Measurements from ENCODE around the gene FXN. TPM values are rescaled to one million over a fixed set of nuclear protein-coding genes. Genes with fewer than 3 reads are reported as not detected.

FXN gene
- polyA plus RNA-seq, 3 donors, result 9.1 to 27.3 (median 15.9) TPM

- Histone ChIP-seq H3K79me2 (ENCODE audit: insufficient read depth, low read length) (no peaks in the 10 kb centered on the region), H4K20me1 (ENCODE audit: insufficient read depth, low read length) (no peaks in the 10 kb centered on the region), H3K4me3 (replicated peaks in 1 of 3; ENCODE audit: low read depth in 2 of 3, low read length in 3 of 3) (no peak overlapping the region), H3K9me3 (replicated peaks in 1 of 2; ENCODE audit: control insufficient read depth in 1 of 2, insufficient read depth in 1 of 2, low read length in 2 of 2) (no peaks in the 10 kb centered on the region), H3K36me3 (replicated peaks in 1 of 2; ENCODE audit: control insufficient read depth in 1 of 2, insufficient read depth in 2 of 2, low read length in 2 of 2) (no peaks in the 10 kb centered on the region), H3K27me3 (ENCODE audit: control insufficient read depth in 2 of 2, insufficient read depth in 2 of 2, low read length in 2 of 2) (no peaks in the 10 kb centered on the region), H3K4me2 (replicated peaks; ENCODE audit: extremely low read depth, low read length, poor library complexity, severe bottlenecking) (no peak overlapping the region), H3K9ac (ENCODE audit: insufficient read depth, low read length, poor library complexity, severe bottlenecking) (no peak overlapping the region), H3K4me1 (ENCODE audit: control insufficient read depth in 1 of 2, insufficient read depth in 2 of 2, low read length in 2 of 2) (peaks cover 0 to 3% of the 10 kb centered on the region in 2 donors), H2AFZ (ENCODE audit: insufficient read depth, low read depth, low read length, poor library complexity, severe bottlenecking) (no peak overlapping the region), H3K27ac (ENCODE audit: low read depth in 1 of 2, low read length in 2 of 2) (no peak overlapping the region)
- H3K4me3 Mint-ChIP-seq, result no peak overlapping the region
- intact Hi-C loops (cut with micrococcal nuclease), result no loop called here
- 96% methylated on average over 9 of the region's 11 CpGs for WGBS (ENCODE audit: insufficient coverage)
- no peak overlapping the region for H3K27ac Mint-ChIP-seq
- peaks cover 3% of the 10 kb centered on the region for H3K4me1 Mint-ChIP-seq
- DNase-seq, result no peak
- no peak for TF ChIP-seq CTCF (IDR thresholded peaks at IDR 0.05)
- no peaks in the 10 kb centered on the region for H3K36me3 Mint-ChIP-seq
- no peaks in the 10 kb centered on the region for H3K27me3 Mint-ChIP-seq (ENCODE audit: low read depth in 3 of 3)
- no peaks in the 10 kb centered on the region for H3K9me3 Mint-ChIP-seq
Measured at GRCh38 chr9:69147041-69147834, 111.7 kb downstream of the FXN start.

- no peaks in the 10 kb centered on the region for H3K4me1 Mint-ChIP-seq
- no peaks in the 10 kb centered on the region for H3K4me1 ChIP-seq (ENCODE audit: control insufficient read depth in 1 of 2, insufficient read depth in 2 of 2, low read length in 2 of 2)
- no peak overlapping the region for H2AFZ ChIP-seq (ENCODE audit: insufficient read depth, low read depth, low read length, poor library complexity, severe bottlenecking)
- no peaks in the 10 kb centered on the region for H3K27me3 ChIP-seq (ENCODE audit: control insufficient read depth in 2 of 2, insufficient read depth in 2 of 2, low read length in 2 of 2)
- 0% methylated on average over 1 of the region's 7 CpGs for WGBS (ENCODE audit: insufficient coverage)
- H3K27ac ChIP-seq (ENCODE audit: low read depth in 1 of 2, low read length in 2 of 2), result no peak overlapping the region
- DNase-seq, result no peak
- H3K4me2 ChIP-seq (replicated peaks; ENCODE audit: extremely low read depth, low read length, poor library complexity, severe bottlenecking), result no peak overlapping the region
- no peaks in the 10 kb centered on the region for H3K36me3 ChIP-seq (replicated peaks in 1 of 2; ENCODE audit: control insufficient read depth in 1 of 2, insufficient read depth in 2 of 2, low read length in 2 of 2)
- H4K20me1 ChIP-seq (ENCODE audit: insufficient read depth, low read length), result no peaks in the 10 kb centered on the region
- no peak for TF ChIP-seq CTCF (IDR thresholded peaks at IDR 0.05)
- H3K9me3 ChIP-seq (replicated peaks in 1 of 2; ENCODE audit: control insufficient read depth in 1 of 2, insufficient read depth in 1 of 2, low read length in 2 of 2), result no peaks in the 10 kb centered on the region
- intact Hi-C loops (cut with micrococcal nuclease), result no loop called here
- no peaks in the 10 kb centered on the region for H3K9me3 Mint-ChIP-seq
- no peak overlapping the region for H3K9ac ChIP-seq (ENCODE audit: insufficient read depth, low read length, poor library complexity, severe bottlenecking)
- H3K27me3 Mint-ChIP-seq (ENCODE audit: low read depth in 3 of 3), result no peaks in the 10 kb centered on the region
- no peaks in the 10 kb centered on the region for H3K79me2 ChIP-seq (ENCODE audit: insufficient read depth, low read length)
- no peak overlapping the region for H3K4me3 Mint-ChIP-seq
- H3K36me3 Mint-ChIP-seq, result no peaks in the 10 kb centered on the region
- no peak overlapping the region for H3K27ac Mint-ChIP-seq
- H3K4me3 ChIP-seq (replicated peaks in 1 of 3; ENCODE audit: low read depth in 2 of 3, low read length in 3 of 3), result no peak overlapping the region
Measured at GRCh38 chr9:69149321-69149807, 113.8 kb downstream of the FXN start.

Small RNA genes within 50 kb of the gene (small RNA-seq; reads per million reads assigned to genes)
- gene AL162730.1 (ENCODE audit: insufficient read length, low read depth), result not detected

Other genes with a start within 250 kb of the FXN start
- not detected for gene PRKACG, start 21.6 kb upstream of the FXN start, polyA plus RNA-seq
- gene TJP2, start 138.5 kb downstream of the FXN start, polyA plus RNA-seq, result 10 to 100 TPM in 2 of 3 donors, 1 to 10 TPM in 1; 8.0 to 17.8 (median 13.8) TPM